NCI-H2107 treated with DMSO at 0.1 percent for 48 hours (cell line): ENCODE data around the gene RAD51B.

Source experiments
- DNase-seq: peaks from one replicate; lab custom pipeline; 2025; ENCODE audit not compliant: unreplicated experiment; lab: John Stamatoyannopoulos, UW

RAD51B gene

GRCh38 chr14:68513137-68513536 lies 693.6 kb downstream of the RAD51B start:
- DNase-seq, result no peak

GRCh38 chr14:68513838-68514607 lies 694.4 kb downstream of the RAD51B start:
- DNase-seq, result no peak

- DNase-seq, result no peak
These were observed 695.1 kb downstream of the RAD51B start for GRCh38 chr14:68514608-68515194.

- no peak for DNase-seq
These were observed 696.8 kb downstream of the RAD51B start for GRCh38 chr14:68516342-68516741.

- DNase-seq, result no peak
These were observed 698.6 kb downstream of the RAD51B start for GRCh38 chr14:68518166-68518565.

GRCh38 chr14:68518761-68519670 lies 699.4 kb downstream of the RAD51B start:
- no peak for DNase-seq

GRCh38 chr14:68519671-68520187 lies 700.1 kb downstream of the RAD51B start:
- no peak for DNase-seq

- peak; percentile 90 for DNase-seq
These were observed 701.3 kb downstream of the RAD51B start for GRCh38 chr14:68520637-68521556.

- DNase-seq, result no peak
These were observed 702.0 kb downstream of the RAD51B start for GRCh38 chr14:68521557-68521901.

GRCh38 chr14:68521961-68522509 lies 702.5 kb downstream of the RAD51B start:
- no peak for DNase-seq

GRCh38 chr14:68522510-68523325 lies 703.1 kb downstream of the RAD51B start:
- peak; percentile 80 for DNase-seq

GRCh38 chr14:68523326-68523610 lies 703.7 kb downstream of the RAD51B start:
- DNase-seq, result no peak

GRCh38 chr14:68523989-68524725 lies 704.6 kb downstream of the RAD51B start:
- DNase-seq, result no peak

GRCh38 chr14:68525516-68525915 lies 705.9 kb downstream of the RAD51B start:
- no peak for DNase-seq

GRCh38 chr14:68526512-68527091 lies 707.0 kb downstream of the RAD51B start:
- no peak for DNase-seq

- no peak for DNase-seq
These were observed 707.8 kb downstream of the RAD51B start for GRCh38 chr14:68527329-68527851.

- DNase-seq, result no peak
These were observed 708.6 kb downstream of the RAD51B start for GRCh38 chr14:68528040-68528687.

GRCh38 chr14:68530443-68530842 lies 710.9 kb downstream of the RAD51B start:
- DNase-seq, result no peak
